C4-2B (cell line): ENCODE results near the gene BABAM2.

Experiments used
- CTCF ChIP-seq: fragments of 450-650 bp; conservative IDR thresholded peaks from 2 replicates; pipeline ENCODE4 v1.5.1; 2017; ENCODE audit warnings: mild to moderate bottlenecking
- ZFX ChIP-seq: fragments of 450-650 bp; IDR thresholded peaks from 2 replicates; pipeline ENCODE4 v1.6.1; 2017

GRCh38 chr2:28267282-28267681 lies 376.8 kb downstream of the BABAM2 start:
- TF ChIP-seq CTCF: no peak
- TF ChIP-seq ZFX: no peak
